Measurements from ENCODE around the gene UCHL1. TPM values are rescaled to one million over a fixed set of nuclear protein-coding genes. Genes with fewer than 3 reads are reported as not detected.
A peak's percentile ranks its signal among the peaks of the same experiment; 100 is the strongest.
"Not testable (repeated sequence)": the region's sequence is repeated elsewhere in the genome, so short reads cannot be mapped to it uniquely, and the experiment has no call there.

UCHL1 gene
- polyA plus RNA-seq, 4 donors = 89.5 to 118 (median 112) TPM

GRCh38 chr4:41236032-41236431 is 20.7 kb upstream of the UCHL1 start:
- DNase-seq (ENCODE audit: low read depth in 4 of 4, low spot score in 3 of 4) = no peak

- DNase-seq (ENCODE audit: low read depth in 4 of 4, low spot score in 3 of 4) = no peak
These were observed 20.2 kb upstream of the UCHL1 start for GRCh38 chr4:41236508-41236907.

GRCh38 chr4:41241919-41242318 is 14.8 kb upstream of the UCHL1 start:
- DNase-seq (ENCODE audit: low read depth in 4 of 4, low spot score in 3 of 4) = no peak

GRCh38 chr4:41245983-41246382 is 10.7 kb upstream of the UCHL1 start:
- DNase-seq (ENCODE audit: low read depth in 4 of 4, low spot score in 3 of 4) = no peak

GRCh38 chr4:41256131-41256739 is 493 bp upstream of the UCHL1 start:
- peak in 1 of 4 donors; percentile 17 for DNase-seq (ENCODE audit: low read depth in 4 of 4, low spot score in 3 of 4)

GRCh38 chr4:41257257-41257901 is 651 bp downstream of the UCHL1 start:
- peak in 1 of 4 donors; percentile 21 for DNase-seq (ENCODE audit: low read depth in 4 of 4, low spot score in 3 of 4)

- DNase-seq (ENCODE audit: low read depth in 4 of 4, low spot score in 3 of 4) = no peak
These were observed 1.2 kb downstream of the UCHL1 start for GRCh38 chr4:41257906-41258305.

GRCh38 chr4:41258783-41259182 is 2.1 kb downstream of the UCHL1 start:
- no peak for DNase-seq (ENCODE audit: low read depth in 4 of 4, low spot score in 3 of 4)

- DNase-seq (ENCODE audit: low read depth in 4 of 4, low spot score in 3 of 4) = no peak
These were observed 3.5 kb downstream of the UCHL1 start for GRCh38 chr4:41260116-41260733.

GRCh38 chr4:41262198-41262597 is 5.5 kb downstream of the UCHL1 start:
- DNase-seq (ENCODE audit: low read depth in 4 of 4, low spot score in 3 of 4) = no peak

- no peak for DNase-seq (ENCODE audit: low read depth in 4 of 4, low spot score in 3 of 4)
These were observed 7.5 kb downstream of the UCHL1 start for GRCh38 chr4:41264212-41264611.

- no peak for DNase-seq (ENCODE audit: low read depth in 4 of 4, low spot score in 3 of 4)
These were observed 11.3 kb downstream of the UCHL1 start for GRCh38 chr4:41267997-41268396.

GRCh38 chr4:41268721-41269517 is 12.2 kb downstream of the UCHL1 start:
- no peak for DNase-seq (ENCODE audit: low read depth in 4 of 4, low spot score in 3 of 4)

GRCh38 chr4:41269682-41270081 is 13.0 kb downstream of the UCHL1 start:
- DNase-seq (ENCODE audit: low read depth in 4 of 4, low spot score in 3 of 4) = no peak

GRCh38 chr4:41275931-41276330 is 19.2 kb downstream of the UCHL1 start:
- DNase-seq (ENCODE audit: low read depth in 4 of 4, low spot score in 3 of 4) = not testable (repeated sequence)

- DNase-seq (ENCODE audit: low read depth in 4 of 4, low spot score in 3 of 4) = no peak
These were observed 23.3 kb downstream of the UCHL1 start for GRCh38 chr4:41280010-41280409.

GRCh38 chr4:41281038-41281634 is 24.4 kb downstream of the UCHL1 start:
- DNase-seq (ENCODE audit: low read depth in 4 of 4, low spot score in 3 of 4) = peak in 3 of 4 donors; percentile 68 to 79 (median 70)

GRCh38 chr4:41282366-41282765 is 25.6 kb downstream of the UCHL1 start:
- DNase-seq (ENCODE audit: low read depth in 4 of 4, low spot score in 3 of 4) = no peak

- no peak for DNase-seq (ENCODE audit: low read depth in 4 of 4, low spot score in 3 of 4)
These were observed 28.6 kb downstream of the UCHL1 start for GRCh38 chr4:41285202-41285863.

- DNase-seq (ENCODE audit: low read depth in 4 of 4, low spot score in 3 of 4) = no peak
These were observed 29.1 kb downstream of the UCHL1 start for GRCh38 chr4:41285864-41286235.
